ENCODE measurements around the gene UAP1L1.

The UAP1L1 gene

GRCh38 chr9:137103206-137103999, 26.1 kb downstream of the UAP1L1 start:
- no peak for DNase-seq

- no peak for DNase-seq
Measured at GRCh38 chr9:137105814-137106661, 28.7 kb downstream of the UAP1L1 start.

- DNase-seq = no peak
Measured at GRCh38 chr9:137106662-137107250, 29.4 kb downstream of the UAP1L1 start.

- no peak for DNase-seq
Measured at GRCh38 chr9:137107312-137107921, 30.1 kb downstream of the UAP1L1 start.

GRCh38 chr9:137107982-137108381, 30.7 kb downstream of the UAP1L1 start:
- no peak for DNase-seq

GRCh38 chr9:137108608-137109249, 31.4 kb downstream of the UAP1L1 start:
- DNase-seq = no peak

GRCh38 chr9:137109250-137110146, 32.2 kb downstream of the UAP1L1 start:
- no peak for DNase-seq

- no peak for DNase-seq
Measured at GRCh38 chr9:137110147-137110910, 33.0 kb downstream of the UAP1L1 start.

GRCh38 chr9:137110911-137111787, 33.8 kb downstream of the UAP1L1 start:
- DNase-seq = no peak

- DNase-seq = no peak
Measured at GRCh38 chr9:137111788-137112563, 34.7 kb downstream of the UAP1L1 start.

- no peak for DNase-seq
Measured at GRCh38 chr9:137112564-137113384, 35.5 kb downstream of the UAP1L1 start.

- DNase-seq = peak; percentile 37
Measured at GRCh38 chr9:137113385-137114159, 36.3 kb downstream of the UAP1L1 start.

- DNase-seq = no peak
Measured at GRCh38 chr9:137114220-137114612, 36.9 kb downstream of the UAP1L1 start.

GRCh38 chr9:137114613-137115393, 37.5 kb downstream of the UAP1L1 start, which contains the start of gene DPP7:
TSS of gene DPP7 (minus strand) at chr9:137114733. CDS start at chr9:137114713, 20 bp downstream.
- peak; percentile 83 for DNase-seq

GRCh38 chr9:137115394-137116026, 38.2 kb downstream of the UAP1L1 start:
- DNase-seq = no peak
